ENCODE measurements around the gene NCAM2.
A peak's percentile ranks its signal among the peaks of the same experiment; 100 is the strongest.

The NCAM2 gene

DNA sequence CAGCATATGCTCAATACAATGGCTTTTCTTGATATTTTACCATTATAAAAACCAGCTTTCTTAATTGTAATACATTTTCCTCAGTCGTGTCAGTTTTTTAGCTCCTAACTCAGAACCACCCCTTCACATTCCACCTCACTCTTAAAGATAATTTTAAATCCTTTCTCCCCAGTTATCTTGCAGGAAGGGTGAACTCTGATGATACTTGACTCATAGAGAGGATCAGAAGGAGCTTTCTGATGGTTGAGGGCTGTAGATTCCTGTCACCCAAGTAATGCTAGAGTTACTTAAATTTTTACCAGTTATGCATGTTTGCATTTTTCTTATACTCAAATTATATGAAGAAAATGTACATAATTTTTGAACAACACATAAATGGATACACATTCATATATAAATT is 233.7 kb downstream of the NCAM2 start:
- no peak for DNase-seq

DNA sequence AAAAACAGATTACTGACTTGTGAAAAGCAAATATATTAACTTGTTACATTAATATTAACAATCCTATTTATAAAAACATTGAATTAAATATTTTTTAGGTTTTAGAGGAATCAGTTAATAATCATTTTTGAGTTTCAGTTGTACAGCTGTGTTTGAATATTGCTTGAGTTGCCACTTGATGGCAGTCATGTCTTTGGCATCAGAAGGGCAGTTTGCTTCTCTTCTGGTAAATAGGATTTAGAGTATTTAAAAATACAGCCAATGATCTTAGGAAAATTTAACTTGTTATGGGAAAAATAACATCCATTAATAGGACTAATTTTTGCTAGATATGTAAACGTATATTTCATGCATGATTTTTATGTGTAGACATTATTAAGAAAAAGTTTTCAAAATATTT is 234.1 kb downstream of the NCAM2 start:
- DNase-seq, result peak; percentile 11

DNA sequence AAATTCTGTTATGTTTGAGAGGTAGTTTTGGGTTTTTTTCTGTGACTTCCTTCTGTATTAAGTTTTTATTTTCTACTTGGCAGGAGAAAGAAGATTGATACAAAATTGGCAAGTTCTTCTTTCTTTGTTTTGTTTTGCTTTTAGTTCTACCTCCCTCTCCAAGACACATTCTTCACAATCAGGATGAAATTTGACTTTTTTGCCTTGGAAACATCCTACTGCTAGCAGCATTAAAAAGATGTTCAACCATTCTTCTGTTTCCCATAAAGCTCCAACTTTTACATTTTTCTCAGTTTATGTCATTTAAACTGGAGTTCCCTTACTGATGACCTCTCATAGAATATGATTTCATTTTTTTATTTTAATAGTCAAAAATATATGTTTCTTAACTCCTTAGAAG is 234.8 kb downstream of the NCAM2 start:
- no peak for DNase-seq

DNA sequence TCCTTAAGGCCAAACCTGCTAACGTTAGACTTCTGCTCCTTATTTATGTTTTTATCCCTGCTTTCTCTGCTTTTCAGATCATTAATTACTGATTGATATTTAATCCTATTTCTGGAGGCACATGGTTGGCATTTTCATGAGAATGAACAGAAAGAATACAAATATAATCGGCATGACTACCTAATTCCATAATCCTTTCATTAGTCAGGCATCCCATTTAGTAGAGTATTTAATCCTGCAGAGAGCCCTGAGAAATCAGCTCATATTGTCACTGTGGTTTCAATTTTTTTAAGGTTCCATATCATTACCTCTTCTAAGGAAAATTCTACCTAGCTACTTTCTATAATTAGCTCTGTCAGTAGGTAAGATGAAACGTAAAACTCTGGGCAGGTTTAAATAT is 238.8 kb downstream of the NCAM2 start:
- no peak for DNase-seq

DNA sequence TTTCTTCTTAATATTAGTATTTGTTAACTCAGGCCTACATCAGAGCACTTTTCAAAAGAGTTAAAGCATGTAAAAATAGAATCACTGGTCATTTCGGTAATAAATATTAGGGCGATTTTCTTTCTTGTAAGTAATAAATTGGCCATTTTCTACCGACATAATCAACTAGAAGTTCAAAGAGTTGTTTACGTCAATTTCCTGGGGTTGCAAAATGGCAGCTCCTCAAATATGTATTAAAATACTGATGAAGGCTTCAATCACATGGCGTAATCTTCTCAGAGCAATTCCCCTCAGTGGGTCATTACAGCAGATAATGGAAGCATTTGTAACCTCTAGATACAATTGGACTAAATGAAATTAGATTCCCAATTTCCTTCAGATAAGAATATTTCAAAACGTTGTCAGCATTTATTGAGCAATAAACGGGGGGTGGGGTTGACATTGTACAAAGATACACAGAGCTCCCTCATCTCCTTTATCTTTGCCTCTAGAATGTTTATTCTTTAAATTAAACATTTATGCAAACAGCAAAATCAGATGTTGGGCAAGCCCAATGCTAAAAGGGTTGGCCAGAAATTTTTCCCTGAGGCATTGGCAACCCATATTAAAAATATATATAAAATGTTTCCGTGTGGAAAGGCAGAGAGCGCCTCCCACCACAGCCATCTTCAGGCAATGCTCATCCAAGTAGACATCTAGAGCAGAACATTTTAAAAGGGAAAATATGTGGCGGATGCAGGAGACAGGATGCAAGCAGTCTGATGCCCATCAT is 240.6 kb downstream of the NCAM2 start:
- DNase-seq, result no peak

DNA sequence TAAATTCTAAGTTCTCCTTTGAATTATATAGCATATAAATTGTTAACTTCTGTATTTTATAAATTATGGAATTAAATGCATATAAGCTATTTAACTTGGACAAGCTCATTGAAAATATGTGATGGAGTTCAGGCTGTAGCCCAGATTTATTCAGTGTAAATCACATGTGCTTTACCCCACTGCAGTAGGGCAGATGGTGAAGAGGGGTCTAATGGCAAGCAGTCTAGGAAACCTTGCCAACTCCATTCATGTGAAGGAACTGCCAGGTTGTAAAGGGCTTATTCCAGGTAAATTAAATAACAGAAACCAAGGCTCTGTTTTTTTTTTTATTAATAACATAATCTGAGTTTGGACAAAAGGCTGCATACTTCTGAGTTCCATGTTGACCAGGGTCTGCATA is 243.2 kb downstream of the NCAM2 start:
- no peak for DNase-seq

DNA sequence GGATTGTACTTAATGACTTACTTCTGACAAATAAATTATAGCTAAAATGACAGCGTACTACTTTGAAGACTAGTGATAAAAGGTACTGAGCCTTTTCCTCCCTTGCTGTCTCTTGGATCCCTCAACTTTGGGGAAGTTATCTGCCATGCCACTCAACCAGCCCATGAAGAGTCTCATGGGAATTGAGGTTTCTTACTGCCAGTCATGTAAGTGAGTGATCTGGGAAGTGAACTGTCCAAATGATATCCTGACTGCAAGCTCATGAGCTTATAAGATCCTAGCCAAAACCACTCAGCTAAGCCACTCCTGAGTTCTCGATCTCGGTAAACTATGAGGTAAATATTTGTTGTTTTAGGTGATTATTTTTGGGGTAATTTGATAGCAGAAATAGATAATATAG is 247.8 kb downstream of the NCAM2 start:
- DNase-seq, result no peak

DNA sequence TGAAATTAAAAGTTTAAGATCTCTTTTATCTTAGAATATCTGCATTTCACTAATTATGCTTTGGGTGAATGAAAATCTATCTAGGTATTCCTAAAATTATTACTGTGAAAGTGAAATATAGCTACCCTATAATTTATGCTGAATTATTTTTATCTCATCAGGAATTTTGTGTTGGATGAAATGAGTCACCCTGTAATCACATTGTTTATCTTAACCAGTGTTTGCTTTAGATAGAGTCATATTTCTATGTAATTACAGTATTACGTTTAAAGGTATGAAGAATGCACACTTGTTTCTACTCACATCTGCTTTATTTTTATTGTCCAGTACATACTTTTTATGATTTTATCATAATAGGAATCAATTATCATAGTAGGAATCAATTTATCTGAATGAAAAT is 249.2 kb downstream of the NCAM2 start:
- DNase-seq, result no peak

DNA sequence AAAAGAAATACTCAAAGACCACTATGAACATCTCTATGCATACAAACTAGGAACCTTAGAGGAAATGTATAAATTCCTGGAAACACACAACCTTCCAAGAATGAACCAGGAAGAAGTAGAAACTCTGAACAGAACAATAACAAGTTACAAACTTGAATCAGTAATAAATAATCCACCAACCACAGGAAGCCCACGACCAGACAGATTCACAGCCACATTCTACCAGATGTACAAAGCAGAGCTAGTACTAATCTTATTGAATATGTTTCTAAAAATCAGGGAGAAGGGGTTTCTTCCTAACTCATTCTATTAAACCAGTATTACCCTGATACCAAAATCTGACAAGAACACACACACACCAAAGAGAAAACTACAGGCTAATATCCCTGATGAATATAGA is 263.8 kb downstream of the NCAM2 start:
- DNase-seq, result no peak

DNA sequence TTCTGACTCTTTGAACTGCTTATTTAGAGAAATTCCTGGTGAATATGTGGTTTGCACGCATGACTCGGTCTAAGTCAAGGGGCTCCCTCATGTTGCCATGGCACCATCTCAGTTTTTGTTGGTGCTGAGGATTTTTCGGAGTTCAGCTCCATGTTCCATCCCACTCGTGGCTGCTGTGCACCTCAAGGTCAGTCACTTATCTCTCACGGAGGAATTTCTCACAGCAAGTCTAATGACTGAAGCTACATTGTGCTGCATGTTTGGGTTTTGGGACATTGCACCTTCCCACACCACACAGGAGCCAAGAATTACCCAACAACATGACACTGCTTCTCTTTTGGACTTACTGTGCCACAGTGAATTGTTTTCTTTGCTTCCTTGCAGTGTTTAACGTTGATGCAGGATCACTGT is 269.9 kb downstream of the NCAM2 start:
- peak; percentile 7 for DNase-seq

DNA sequence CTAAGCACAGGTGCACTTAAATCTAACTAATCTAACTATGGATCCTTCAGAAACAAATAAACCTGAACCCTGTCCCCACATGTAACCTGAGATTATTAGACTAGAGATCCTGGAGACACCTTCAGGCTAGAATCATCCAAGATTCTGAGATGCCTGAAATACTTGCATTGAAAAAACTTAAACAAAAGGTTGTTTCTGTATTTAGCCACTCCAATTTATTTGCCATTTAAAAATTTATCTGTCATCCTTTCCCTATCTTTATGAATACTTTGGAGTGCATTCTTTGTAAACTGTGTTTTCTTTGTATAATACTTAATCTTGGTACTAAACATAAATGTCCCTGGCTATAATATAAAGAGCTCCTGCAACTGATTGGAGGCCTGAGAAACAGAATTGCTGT is 270.7 kb downstream of the NCAM2 start:
- no peak for DNase-seq

DNA sequence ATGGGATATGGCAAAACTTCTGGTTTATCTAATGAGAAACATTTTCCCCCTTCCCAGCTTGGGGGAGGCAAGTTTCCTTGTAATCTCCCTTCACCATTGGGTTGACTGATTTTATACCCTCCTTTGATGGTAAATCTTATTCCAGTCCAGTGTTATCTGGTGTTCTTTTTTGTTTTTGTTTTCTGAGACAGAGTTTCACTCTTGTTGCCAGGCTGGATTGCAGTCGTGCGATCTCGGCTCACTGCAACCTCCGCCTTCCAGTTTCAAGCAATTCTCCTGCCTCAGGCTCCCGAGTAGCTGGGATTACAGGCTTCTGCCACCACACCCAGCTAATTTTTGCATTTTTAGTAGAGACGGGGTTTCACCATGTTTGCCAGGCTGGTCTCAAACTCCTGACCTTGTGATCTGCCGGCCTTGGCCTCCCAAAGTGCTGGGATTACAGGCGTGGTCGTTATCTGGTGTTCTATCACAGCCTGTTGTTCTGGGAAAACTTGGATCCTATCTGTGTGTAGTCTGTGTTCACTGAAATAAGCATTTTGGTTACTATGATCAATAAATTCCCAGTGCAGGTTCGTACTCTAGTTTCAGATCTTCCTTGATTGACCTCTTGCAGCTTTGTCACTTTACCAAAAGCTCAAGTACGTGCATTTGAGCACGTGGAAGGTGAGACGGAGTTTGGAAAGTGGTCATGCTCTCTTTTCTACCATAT is 281.1 kb downstream of the NCAM2 start:
- no peak for DNase-seq

DNA sequence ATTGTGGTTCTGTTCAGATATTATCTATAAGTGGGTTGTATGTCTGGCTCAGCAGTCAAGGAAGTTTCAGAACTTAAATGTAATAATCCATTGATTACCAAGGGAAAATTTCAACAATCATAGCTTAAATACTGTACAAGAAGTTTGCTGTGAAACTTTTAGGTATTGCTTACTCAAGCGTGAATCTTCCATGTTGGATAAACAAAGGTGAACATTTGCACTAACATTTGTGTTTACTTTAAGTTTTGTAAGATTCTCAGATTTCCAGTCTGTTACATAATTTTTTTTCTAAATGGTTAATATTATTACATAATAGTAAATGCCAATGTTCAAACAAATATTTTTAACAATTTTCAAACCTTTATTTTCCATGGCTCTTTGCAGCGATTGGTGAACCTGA is 285.6 kb downstream of the NCAM2 start:
- no peak for DNase-seq

DNA sequence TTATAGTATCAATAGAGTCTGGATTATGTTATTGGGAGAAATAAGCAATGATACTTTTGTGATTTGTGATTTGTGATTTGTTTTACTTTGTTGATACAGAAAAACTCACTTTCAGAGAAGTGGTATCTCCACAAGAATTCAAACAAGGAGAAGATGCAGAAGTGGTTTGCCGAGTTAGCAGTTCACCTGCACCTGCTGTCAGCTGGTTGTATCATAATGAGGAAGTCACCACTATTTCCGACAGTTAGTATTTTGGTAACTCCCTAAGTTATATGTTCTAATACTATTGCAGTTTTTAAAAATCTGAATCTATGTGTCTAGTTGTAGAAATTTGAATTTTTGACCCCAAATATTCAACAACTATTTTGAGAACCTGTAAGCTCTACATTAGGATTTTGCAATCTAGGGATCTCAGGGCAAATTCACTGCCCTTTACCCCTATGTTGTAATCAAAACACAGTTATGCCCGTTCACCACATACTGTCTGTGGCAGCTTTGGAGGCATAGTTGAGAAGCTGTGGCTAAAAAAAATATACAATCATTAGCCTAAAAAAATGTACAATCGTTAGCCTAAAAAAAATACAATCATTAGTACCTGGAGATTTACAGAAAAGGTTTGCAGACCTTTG is 288.1 kb downstream of the NCAM2 start:
- no peak for DNase-seq

DNA sequence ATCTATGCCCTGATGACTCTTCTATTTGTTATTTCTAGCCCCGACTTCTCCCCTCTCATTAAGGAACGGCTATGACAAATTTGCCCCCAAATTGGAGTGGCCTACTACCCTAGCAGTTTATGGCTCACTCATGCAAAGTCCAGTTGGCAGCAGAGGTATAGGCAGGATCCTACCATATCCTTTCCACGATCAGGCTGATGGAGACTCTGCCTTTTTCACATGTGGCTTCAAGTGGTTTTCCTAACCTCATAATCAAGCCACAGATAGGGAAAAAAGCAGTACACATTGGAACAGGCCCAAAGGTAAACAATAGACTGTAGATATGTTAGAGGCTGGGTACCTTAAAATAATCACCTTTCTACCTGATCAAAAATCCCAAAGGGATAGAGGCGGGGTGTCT is 292.5 kb downstream of the NCAM2 start:
- no peak for DNase-seq

DNA sequence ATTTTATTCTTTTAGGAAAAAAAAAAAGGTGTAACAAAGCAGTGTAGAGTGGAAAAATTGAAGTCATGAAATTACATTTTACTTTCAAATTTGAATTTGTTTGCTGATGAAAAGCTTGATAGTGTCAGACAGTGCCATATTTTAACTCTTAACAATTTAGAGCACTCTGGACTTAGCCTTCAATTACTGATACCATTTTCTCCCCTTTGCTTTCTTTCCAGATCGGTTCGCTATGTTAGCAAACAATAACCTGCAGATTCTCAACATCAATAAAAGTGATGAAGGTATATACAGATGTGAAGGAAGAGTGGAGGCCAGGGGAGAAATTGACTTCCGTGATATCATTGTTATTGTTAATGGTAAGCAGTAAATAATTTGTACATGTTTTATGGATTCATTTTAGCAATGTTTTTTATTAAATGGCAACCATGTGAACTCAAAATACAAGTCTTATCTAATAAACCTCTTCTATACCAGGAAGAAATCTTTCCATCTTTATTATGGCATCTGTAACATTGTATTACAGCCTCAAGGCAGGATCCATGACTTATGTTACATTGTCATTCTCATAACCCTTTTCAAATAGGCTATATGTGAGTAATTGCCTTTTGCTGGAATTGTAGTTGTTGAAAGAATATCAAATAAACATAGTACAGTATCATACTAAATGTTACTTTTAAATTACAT is 293.8 kb downstream of the NCAM2 start:
- no peak for DNase-seq

DNA sequence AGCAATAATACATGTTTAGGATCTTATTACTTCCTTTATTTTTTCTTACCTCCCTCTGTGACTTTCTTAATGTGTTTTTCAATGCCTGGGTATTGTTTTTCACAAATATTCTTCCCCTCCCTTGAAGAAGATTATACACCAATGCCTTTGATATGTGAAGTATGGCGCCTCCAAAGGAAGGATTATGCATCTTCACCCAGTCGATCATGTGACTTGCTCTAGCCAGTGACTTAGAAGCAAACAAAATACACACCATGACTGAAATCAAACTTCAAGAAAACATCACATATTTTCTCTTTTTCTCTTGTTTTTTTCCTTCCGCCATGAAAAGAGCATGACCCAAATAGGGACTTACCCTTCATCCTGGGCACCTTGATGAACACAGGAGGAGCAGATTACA is 297.1 kb downstream of the NCAM2 start:
- DNase-seq, result no peak

DNA sequence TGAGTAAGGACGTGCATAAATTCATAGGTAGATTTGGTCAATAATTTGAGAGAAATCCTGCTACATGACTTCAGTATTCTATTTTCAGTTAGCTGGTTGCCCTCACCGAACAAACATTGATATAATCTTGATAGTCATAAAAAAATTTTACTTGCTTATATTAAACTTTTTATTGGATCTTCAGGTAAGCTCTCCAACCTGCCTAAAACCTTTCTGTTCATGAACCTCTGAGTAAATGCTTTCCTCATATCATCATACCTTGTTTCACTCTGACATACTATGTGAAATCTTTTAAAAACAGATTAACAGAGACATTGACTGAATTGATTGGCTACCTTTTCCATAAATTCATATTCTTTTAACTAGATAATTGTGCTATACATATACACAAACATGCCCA is 299.0 kb downstream of the NCAM2 start:
- DNase-seq, result no peak

DNA sequence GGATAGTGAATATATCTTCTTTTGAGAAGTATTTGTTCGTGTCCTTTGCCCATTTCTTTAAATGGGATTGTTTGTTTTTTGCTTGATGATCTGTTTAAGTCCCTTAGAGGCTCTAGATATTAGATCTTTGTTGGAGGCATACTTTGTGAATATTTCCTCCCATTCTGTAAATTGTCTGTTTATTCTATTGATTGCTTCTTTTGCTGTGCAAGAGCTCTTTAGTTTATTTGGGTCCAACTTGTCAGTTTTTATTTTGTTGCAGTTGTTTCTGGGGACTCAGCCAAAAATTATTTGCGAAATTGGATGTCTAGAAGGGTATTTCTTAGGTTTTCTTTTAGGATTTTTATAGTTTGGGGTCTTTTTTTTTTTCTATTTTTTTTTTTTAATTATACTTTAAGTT is 302.8 kb downstream of the NCAM2 start:
- no peak for DNase-seq

DNA sequence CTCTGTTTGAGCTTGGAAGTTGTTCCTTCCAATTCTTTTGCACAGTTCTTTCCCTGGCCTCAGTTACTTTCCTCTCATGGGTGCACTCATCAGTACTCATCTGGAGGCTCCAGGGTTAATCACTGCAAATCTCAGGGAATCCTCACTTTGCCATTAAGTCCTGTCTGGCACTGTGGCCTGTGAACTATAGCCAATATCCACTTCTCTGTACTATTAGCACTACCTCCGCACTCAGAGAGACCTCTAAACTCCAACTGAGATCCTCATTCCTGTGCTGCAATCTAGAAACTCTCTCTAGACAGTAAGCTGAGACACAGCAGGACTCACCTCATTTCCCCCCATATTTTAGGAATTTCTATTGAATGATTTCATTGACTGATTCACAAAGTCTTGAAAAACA is 311.3 kb downstream of the NCAM2 start:
- no peak for DNase-seq

DNA sequence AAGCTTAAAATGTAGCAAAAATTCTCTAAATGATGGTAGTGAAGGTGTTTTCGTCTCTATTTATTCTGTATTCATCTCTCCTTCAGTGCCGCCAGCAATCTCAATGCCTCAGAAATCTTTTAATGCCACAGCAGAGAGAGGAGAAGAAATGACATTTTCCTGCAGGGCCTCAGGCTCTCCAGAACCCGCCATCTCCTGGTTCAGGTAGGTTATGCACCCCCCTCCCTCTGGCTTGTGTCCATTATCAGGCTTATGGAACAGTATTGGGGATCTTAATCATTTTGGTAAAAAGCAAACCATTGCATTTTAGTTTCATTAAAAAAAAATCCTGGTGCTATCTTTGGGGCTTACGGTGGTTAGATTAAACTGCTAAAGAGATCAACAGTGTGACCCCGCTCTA is 326.1 kb downstream of the NCAM2 start:
- DNase-seq, result no peak

DNA sequence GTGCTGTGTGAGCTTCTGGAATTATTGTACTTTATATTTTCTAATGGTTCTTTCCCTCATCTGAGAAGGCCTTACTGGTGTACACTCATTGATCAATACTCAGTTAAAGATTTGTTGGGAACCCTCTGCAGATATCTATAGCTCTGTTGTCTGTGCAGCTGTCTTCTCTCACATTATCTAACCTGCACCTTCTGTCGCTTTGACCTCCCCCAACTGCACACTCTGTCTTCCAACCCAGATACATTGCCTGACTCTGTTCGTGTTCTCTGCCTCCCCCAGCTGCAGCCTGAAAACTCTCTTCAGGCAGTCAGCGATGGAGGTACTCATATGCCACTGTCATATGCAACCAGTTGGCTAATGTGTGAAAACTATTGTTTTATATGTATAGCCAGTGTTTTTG is 334.3 kb downstream of the NCAM2 start:
- DNase-seq, result no peak

DNA sequence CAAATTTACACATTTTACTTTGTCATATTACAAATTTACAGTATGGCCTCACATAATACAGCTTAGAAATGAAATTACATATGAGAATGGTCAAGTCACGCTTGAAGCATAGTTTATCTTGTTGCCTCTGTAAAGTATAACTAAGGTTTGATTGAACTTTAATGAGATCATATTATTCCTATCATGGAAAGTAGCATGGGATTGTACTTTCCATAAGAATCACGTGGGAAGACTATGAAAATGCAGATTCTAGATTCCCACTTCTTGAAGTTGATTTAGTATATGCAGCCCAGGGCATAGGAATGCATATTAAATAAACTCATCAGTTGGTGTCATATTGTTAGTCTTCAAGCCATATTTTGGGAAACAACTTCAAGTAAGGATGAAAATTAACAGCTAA is 342.8 kb downstream of the NCAM2 start:
- DNase-seq, result no peak

DNA sequence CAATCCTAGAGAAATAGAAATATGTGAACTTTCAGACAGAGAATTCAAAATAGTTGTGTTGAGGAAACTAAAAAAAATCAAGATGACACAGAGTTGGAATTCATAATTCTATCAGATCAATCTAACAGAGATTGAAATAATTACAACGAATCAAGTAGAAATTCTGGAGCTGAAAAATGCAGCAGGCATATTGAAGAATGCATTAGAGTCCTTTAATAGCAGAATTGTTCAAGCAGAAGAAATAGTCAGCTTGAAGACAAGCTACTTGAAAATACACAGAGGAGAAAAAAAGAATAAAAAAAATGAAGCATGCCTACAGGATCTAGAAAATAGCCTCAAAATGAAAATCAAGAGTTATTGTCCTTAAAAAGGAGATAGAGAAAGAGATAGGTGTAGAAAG is 347.1 kb downstream of the NCAM2 start:
- no peak for DNase-seq

Data from kidney glomerular epithelial cell (primary cell).